Colonic mucosa (tissue), 4 donors: ENCODE results near the gene ESRRA. TPM values are rescaled to one million over a fixed set of nuclear protein-coding genes. Genes with fewer than 3 reads are reported as not detected.

Experiments
- DNase-seq: peaks from one replicate; pipeline ENCODE4 v3.0.0-alpha.2; 2020
- H3K27ac ChIP-seq: fragments of 200-600 bp; one replicate; pipeline ENCODE4 v1.8.0; 2021
- H3K27me3 ChIP-seq: fragments of 200-600 bp; one replicate; pipeline ENCODE4 v1.8.0; 2021
- H3K36me3 ChIP-seq: fragments of 200-600 bp; one replicate; pipeline ENCODE4 v1.8.0; 2021
- H3K4me1 ChIP-seq: fragments of 200-600 bp; one replicate; pipeline ENCODE4 v1.8.0; 2021; ENCODE audit warnings: mild to moderate bottlenecking
- H3K4me3 ChIP-seq: fragments of 200-600 bp; one replicate; pipeline ENCODE4 v1.8.0; 2021
- H3K9ac ChIP-seq, 2 donors: one replicate each; pipeline ENCODE4 v1.7.0; 2013; ENCODE audit warnings: control low read depth in 2 of 2, low read depth in 2 of 2, low read length in 2 of 2
- H3K9me3 ChIP-seq: fragments of 200-600 bp; one replicate; pipeline ENCODE4 v1.8.0; 2021
- intact Hi-C: fragments of 100-400 bp; cut with DNase I; formaldehyde crosslinking; loops from one replicate; pipeline ENCODE4 v1.14.1; 2022
- microRNA-seq: library from miRNA; unstranded; fragments of <30 nt; microRNA quantifications from one replicate; pipeline ENCODE4, GENCODE V29; 2019
- total RNA-seq, 2 donors: library from RNA; stranded (reverse); fragmentation: NEBNext Ultra II Directional in 1 of 2; extraction: Animal tissue kit (Norgen Biotek cat#: 25700) in 1 of 2; gene quantifications; one replicate each; pipeline ENCODE4 v1.2.1, GENCODE V29; 2021
- TF ChIP-seq, protein P1 (sequence below): fragments of 200-600 bp; IDR thresholded peaks from one replicate; pipeline ENCODE4 v1.8.0; 2022; ENCODE audit warnings: antibody characterized with exemption, mild to moderate bottlenecking
- donor health status: healthy.
- donor health status: DM: no; HTN: no; CAD: no.
- donor health status: DM: no; HTN: no; CAD: no.

Gene ESRRA
- total RNA-seq, 2 donors from 2014 or later = 150 to 187 TPM

- intact Hi-C loops = no loop called here
- DNase-seq = no peak
- Histone ChIP-seq H3K27ac (no peak overlapping the region), H3K4me3 (no peak overlapping the region), H3K9me3 (no peaks in the 10 kb centered on the region), H3K9ac (no peak overlapping the region), H3K27me3 (no peaks in the 10 kb centered on the region), H3K4me1 (peaks cover 4% of the 10 kb centered on the region), H3K36me3 (no peaks in the 10 kb centered on the region)
- TF ChIP-seq, protein P1, sequence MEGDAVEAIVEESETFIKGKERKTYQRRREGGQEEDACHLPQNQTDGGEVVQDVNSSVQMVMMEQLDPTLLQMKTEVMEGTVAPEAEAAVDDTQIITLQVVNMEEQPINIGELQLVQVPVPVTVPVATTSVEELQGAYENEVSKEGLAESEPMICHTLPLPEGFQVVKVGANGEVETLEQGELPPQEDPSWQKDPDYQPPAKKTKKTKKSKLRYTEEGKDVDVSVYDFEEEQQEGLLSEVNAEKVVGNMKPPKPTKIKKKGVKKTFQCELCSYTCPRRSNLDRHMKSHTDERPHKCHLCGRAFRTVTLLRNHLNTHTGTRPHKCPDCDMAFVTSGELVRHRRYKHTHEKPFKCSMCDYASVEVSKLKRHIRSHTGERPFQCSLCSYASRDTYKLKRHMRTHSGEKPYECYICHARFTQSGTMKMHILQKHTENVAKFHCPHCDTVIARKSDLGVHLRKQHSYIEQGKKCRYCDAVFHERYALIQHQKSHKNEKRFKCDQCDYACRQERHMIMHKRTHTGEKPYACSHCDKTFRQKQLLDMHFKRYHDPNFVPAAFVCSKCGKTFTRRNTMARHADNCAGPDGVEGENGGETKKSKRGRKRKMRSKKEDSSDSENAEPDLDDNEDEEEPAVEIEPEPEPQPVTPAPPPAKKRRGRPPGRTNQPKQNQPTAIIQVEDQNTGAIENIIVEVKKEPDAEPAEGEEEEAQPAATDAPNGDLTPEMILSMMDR = no peak
Measured at GRCh38 chr11:64364911-64365310, 59.6 kb downstream of the ESRRA start.

Small RNA genes within 50 kb of the gene (microRNA-seq; reads per million reads assigned to microRNA genes)
- 1.7 reads per million for gene MIR7155

Other genes with a start within 250 kb of the ESRRA start
- gene MACROD1, start 139.4 kb upstream of the ESRRA start, total RNA-seq = 10 to 100 TPM; 18.6 to 22.9 TPM
- 100 to 1,000 TPM in 1 of 2 donors, 10 to 100 TPM in 1; 95.5 to 232 TPM for gene STIP1, start 119.4 kb upstream of the ESRRA start, total RNA-seq
- gene FERMT3, start 98.8 kb upstream of the ESRRA start, total RNA-seq = 10 to 100 TPM; 10.9 to 16.6 TPM
- gene TRPT1, start 79.3 kb upstream of the ESRRA start, total RNA-seq = 10 to 100 TPM; 52.3 to 63.6 TPM
- gene NUDT22, start 79.2 kb upstream of the ESRRA start, total RNA-seq = 100 to 1,000 TPM; 110 to 168 TPM
- gene DNAJC4, start 75.0 kb upstream of the ESRRA start, total RNA-seq = 10 to 100 TPM; 39.9 to 50.3 TPM
- 10 to 100 TPM; 25.9 to 59.5 TPM for gene VEGFB, start 70.9 kb upstream of the ESRRA start, total RNA-seq
- gene FKBP2, start 64.4 kb upstream of the ESRRA start, total RNA-seq = 100 to 1,000 TPM in 1 of 2 donors, 10 to 100 TPM in 1; 71.7 to 104 TPM
- gene PPP1R14B, start 58.6 kb upstream of the ESRRA start, total RNA-seq = 100 to 1,000 TPM; 113 to 234 TPM
- 100 to 1,000 TPM in 1 of 2 donors, 10 to 100 TPM in 1; 86.9 to 108 TPM for gene PLCB3, start 54.0 kb upstream of the ESRRA start, total RNA-seq
- 10 to 100 TPM; 86.0 to 89.6 TPM for gene BAD, start 20.9 kb upstream of the ESRRA start, total RNA-seq
- 10 to 100 TPM; 36.0 to 58.8 TPM for gene GPR137, start 19.7 kb upstream of the ESRRA start, total RNA-seq
- not detected for gene KCNK4, start 14.2 kb upstream of the ESRRA start, total RNA-seq
- gene CATSPERZ, start 5.2 kb upstream of the ESRRA start, total RNA-seq = under 1 TPM in 1 of 2 donors, not detected in 1; 0.56 TPM
- gene TRMT112, start 12.0 kb downstream of the ESRRA start, total RNA-seq = 100 to 1,000 TPM in 1 of 2 donors, 10 to 100 TPM in 1; 75.9 to 184 TPM
- gene PRDX5, start 12.6 kb downstream of the ESRRA start, total RNA-seq = 100 to 1,000 TPM; 301 to 425 TPM
- 10 to 100 TPM; 15.0 to 52.2 TPM for gene CCDC88B, start 34.7 kb downstream of the ESRRA start, total RNA-seq
- gene RPS6KA4, start 53.6 kb downstream of the ESRRA start, total RNA-seq = 10 to 100 TPM; 28.9 to 59.1 TPM